Activated CD4-positive, alpha-beta T cell treated with anti-CD3 and anti-CD28 coated beads, Interleukin-2, Interleukin-6, amounts not matched to agents 100 ng/mL and 50 ng/mL, durations not matched to agents 16 hours and 8 hours (primary cell): ENCODE measurements around the gene PRR15.

Experiments used
- DNase-seq: peaks from one replicate; pipeline ENCODE4 v3.0.0-alpha.2; 2020

The PRR15 gene

GRCh38 chr7:29572558-29572957 is 8.9 kb downstream of the PRR15 start:
- no peak for DNase-seq

- no peak for DNase-seq
These were observed 9.9 kb downstream of the PRR15 start for GRCh38 chr7:29573567-29573966.

- DNase-seq, result no peak
These were observed 11.0 kb downstream of the PRR15 start for GRCh38 chr7:29574659-29575058.

- DNase-seq, result no peak
These were observed 23.7 kb downstream of the PRR15 start for GRCh38 chr7:29587195-29587808.

- no peak for DNase-seq
These were observed 24.6 kb downstream of the PRR15 start for GRCh38 chr7:29588212-29588611.

GRCh38 chr7:29588900-29589696 is 25.5 kb downstream of the PRR15 start:
- DNase-seq, result peak; percentile 42

- no peak for DNase-seq
These were observed 29.2 kb downstream of the PRR15 start for GRCh38 chr7:29592866-29593265.

- DNase-seq, result no peak
These were observed 29.8 kb downstream of the PRR15 start for GRCh38 chr7:29593459-29593858.

GRCh38 chr7:29596593-29597178 is 33.1 kb downstream of the PRR15 start:
- no peak for DNase-seq

GRCh38 chr7:29597266-29597665 is 33.6 kb downstream of the PRR15 start:
- DNase-seq, result no peak

GRCh38 chr7:29598137-29598536 is 34.5 kb downstream of the PRR15 start:
- DNase-seq, result no peak

GRCh38 chr7:29598613-29599012 is 35.0 kb downstream of the PRR15 start:
- no peak for DNase-seq

GRCh38 chr7:29599026-29599425 is 35.4 kb downstream of the PRR15 start:
- DNase-seq, result no peak

- no peak for DNase-seq
These were observed 37.0 kb downstream of the PRR15 start for GRCh38 chr7:29600661-29601060.

GRCh38 chr7:29604052-29604451 is 40.4 kb downstream of the PRR15 start:
- no peak for DNase-seq

GRCh38 chr7:29604702-29605101 is 41.1 kb downstream of the PRR15 start:
- no peak for DNase-seq

- DNase-seq, result no peak
These were observed 42.0 kb downstream of the PRR15 start for GRCh38 chr7:29605671-29606070.

- DNase-seq, result no peak
These were observed 42.7 kb downstream of the PRR15 start for GRCh38 chr7:29606287-29606721.

- no peak for DNase-seq
These were observed 43.2 kb downstream of the PRR15 start for GRCh38 chr7:29606830-29607229.

GRCh38 chr7:29607259-29607658 is 43.6 kb downstream of the PRR15 start:
- DNase-seq, result no peak

- DNase-seq, result no peak
These were observed 44.3 kb downstream of the PRR15 start for GRCh38 chr7:29607889-29608288.

- no peak for DNase-seq
These were observed 45.8 kb downstream of the PRR15 start for GRCh38 chr7:29609162-29610037.

GRCh38 chr7:29610086-29610485 is 46.5 kb downstream of the PRR15 start:
- DNase-seq, result no peak
